ENCODE measurements around the gene CNTFR. TPM values are rescaled to one million over a fixed set of nuclear protein-coding genes. Genes with fewer than 3 reads are reported as not detected.

CNTFR gene
- total RNA-seq, 1 experiment from 2014 or later, result 2.7 TPM

DNA sequence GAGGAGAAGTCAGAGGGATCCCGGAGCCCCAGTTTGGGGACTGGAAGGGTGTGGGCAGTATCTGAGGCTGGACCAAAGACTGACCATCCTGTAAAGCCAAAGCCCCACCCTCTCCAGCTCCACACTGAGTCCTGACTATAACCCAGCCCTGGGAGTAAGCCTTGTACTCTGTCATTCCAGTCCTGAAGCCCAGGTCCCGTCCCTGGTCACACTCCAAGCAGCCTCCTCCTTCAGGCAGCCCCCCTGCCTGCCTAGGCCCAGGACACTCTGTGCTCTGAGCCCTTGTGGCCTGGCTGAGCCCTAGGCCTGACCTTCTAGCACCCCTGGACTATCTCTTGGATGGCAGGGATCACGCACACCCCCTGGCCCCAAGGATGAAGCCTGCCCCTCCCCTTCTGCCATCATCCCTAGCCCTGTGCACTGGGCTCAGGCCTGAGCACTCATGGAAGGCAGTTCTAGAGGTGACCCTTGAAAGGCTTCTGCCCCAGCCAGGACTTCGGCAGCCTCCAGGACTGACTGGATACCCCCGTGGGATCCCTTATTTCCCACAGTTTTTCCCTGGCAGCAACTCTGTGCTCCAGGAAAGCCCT, 38.7 kb downstream of the CNTFR start:
- DNase-seq (ENCODE audit: low read depth, low spot score), result no peak
- intact Hi-C loops (cut with micrococcal nuclease; ENCODE audit: unreplicated experiment), result no loop called here
- Histone ChIP-seq H3K9me3 (ENCODE audit: control insufficient read depth, insufficient read depth, low read depth, low read length) (no peaks in the 10 kb centered on the region), H3K27me3 (ENCODE audit: control insufficient read depth, insufficient read depth, low read length) (no peaks in the 10 kb centered on the region), H3K4me1 (ENCODE audit: control insufficient read depth, insufficient read depth, low read length) (no peaks in the 10 kb centered on the region), H3K27ac (ENCODE audit: low read length) (no peak overlapping the region), H3K36me3 (ENCODE audit: control insufficient read depth, insufficient read depth, low read length) (no peaks in the 10 kb centered on the region), H3K4me3 (ENCODE audit: low read depth in 2 of 2, low read length in 2 of 2) (no peak overlapping the region)
- BruUV-seq (replicated peaks), result no TSS peak
- in situ Hi-C loops (cut with HindIII; ENCODE audit: low pct_unique_long_range_greater_than_20kb, low sequenced_read_pairs), result no loop called here
- ChIA-PET POLR2A (no interaction called here), CTCF (interaction anchor here (0.5 kb wide), 1 partner anchor 28 kb away, joined by 5 read pairs; no protein-coding TSS in a partner anchor)
- TF ChIP-seq POLR2AphosphoS5 (IDR thresholded peaks at IDR 0.05; ENCODE audit: low read depth, low read length) (no peak), SIN3A (IDR thresholded peaks at IDR 0.05; ENCODE audit: borderline replicate concordance, insufficient read depth, low read depth, low read length) (no peak), TCF7L2 (IDR thresholded peaks at IDR 0.05; ENCODE audit: low read depth, low read length) (no peak)
- TF ChIP-seq, protein P1, sequence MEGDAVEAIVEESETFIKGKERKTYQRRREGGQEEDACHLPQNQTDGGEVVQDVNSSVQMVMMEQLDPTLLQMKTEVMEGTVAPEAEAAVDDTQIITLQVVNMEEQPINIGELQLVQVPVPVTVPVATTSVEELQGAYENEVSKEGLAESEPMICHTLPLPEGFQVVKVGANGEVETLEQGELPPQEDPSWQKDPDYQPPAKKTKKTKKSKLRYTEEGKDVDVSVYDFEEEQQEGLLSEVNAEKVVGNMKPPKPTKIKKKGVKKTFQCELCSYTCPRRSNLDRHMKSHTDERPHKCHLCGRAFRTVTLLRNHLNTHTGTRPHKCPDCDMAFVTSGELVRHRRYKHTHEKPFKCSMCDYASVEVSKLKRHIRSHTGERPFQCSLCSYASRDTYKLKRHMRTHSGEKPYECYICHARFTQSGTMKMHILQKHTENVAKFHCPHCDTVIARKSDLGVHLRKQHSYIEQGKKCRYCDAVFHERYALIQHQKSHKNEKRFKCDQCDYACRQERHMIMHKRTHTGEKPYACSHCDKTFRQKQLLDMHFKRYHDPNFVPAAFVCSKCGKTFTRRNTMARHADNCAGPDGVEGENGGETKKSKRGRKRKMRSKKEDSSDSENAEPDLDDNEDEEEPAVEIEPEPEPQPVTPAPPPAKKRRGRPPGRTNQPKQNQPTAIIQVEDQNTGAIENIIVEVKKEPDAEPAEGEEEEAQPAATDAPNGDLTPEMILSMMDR (IDR thresholded peaks at IDR 0.05), result no peak
- TF ChIP-seq, protein P2, sequence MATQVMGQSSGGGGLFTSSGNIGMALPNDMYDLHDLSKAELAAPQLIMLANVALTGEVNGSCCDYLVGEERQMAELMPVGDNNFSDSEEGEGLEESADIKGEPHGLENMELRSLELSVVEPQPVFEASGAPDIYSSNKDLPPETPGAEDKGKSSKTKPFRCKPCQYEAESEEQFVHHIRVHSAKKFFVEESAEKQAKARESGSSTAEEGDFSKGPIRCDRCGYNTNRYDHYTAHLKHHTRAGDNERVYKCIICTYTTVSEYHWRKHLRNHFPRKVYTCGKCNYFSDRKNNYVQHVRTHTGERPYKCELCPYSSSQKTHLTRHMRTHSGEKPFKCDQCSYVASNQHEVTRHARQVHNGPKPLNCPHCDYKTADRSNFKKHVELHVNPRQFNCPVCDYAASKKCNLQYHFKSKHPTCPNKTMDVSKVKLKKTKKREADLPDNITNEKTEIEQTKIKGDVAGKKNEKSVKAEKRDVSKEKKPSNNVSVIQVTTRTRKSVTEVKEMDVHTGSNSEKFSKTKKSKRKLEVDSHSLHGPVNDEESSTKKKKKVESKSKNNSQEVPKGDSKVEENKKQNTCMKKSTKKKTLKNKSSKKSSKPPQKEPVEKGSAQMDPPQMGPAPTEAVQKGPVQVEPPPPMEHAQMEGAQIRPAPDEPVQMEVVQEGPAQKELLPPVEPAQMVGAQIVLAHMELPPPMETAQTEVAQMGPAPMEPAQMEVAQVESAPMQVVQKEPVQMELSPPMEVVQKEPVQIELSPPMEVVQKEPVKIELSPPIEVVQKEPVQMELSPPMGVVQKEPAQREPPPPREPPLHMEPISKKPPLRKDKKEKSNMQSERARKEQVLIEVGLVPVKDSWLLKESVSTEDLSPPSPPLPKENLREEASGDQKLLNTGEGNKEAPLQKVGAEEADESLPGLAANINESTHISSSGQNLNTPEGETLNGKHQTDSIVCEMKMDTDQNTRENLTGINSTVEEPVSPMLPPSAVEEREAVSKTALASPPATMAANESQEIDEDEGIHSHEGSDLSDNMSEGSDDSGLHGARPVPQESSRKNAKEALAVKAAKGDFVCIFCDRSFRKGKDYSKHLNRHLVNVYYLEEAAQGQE (IDR thresholded peaks at IDR 0.05; ENCODE audit: insufficient read depth in 1 of 2, low read depth in 2 of 2, low read length in 1 of 2), result no peak
- no peak for ATAC-seq

DNA sequence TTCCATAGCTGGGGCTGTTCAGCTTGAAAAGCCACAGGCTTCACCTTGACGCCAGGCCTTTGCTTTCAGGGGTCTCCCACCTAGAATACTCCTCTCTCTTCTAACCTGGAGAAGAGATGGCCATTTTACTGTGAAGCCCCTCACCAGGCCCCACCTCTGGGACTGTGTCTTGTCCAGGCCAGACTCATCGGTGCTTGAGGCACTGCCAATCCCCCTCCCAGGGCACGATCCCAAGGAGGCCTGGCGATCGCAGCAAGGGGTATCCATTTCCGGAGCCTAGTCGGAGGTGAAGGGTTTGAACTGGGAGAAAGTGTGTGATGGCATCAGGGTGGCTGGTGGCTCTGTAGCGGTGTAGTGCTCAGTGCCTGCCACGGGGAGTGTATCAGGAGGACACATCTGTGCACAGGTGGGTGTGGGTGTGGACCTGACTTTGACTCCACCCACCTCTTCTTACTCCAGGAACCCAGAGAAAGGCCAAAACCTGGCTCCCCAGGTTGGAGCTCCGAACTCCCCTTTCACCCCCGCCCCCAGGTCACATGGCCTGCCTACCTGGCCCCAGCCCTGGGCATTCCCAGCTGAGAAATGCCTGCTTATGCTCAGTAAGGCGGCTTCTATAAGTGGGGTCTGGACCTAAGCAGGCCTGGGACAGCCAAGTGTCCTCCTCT, 39.4 kb downstream of the CNTFR start:
- no peak for TF ChIP-seq SIN3A (IDR thresholded peaks at IDR 0.05; ENCODE audit: borderline replicate concordance, insufficient read depth, low read depth, low read length)
- TF ChIP-seq, protein P2 (IDR thresholded peaks at IDR 0.05; ENCODE audit: insufficient read depth in 1 of 2, low read depth in 2 of 2, low read length in 1 of 2), result no peak
- TF ChIP-seq, protein P1 (IDR thresholded peaks at IDR 0.05), result no peak
- no peak for TF ChIP-seq POLR2AphosphoS5 (IDR thresholded peaks at IDR 0.05; ENCODE audit: low read depth, low read length)
- TF ChIP-seq TCF7L2 (IDR thresholded peaks at IDR 0.05; ENCODE audit: low read depth, low read length), result no peak
- no peak for ATAC-seq
- no TSS peak for BruUV-seq (replicated peaks)
- no peak for DNase-seq (ENCODE audit: low read depth, low spot score)
- Histone ChIP-seq H3K4me1 (ENCODE audit: control insufficient read depth, insufficient read depth, low read length) (no peaks in the 10 kb centered on the region), H3K27me3 (ENCODE audit: control insufficient read depth, insufficient read depth, low read length) (no peaks in the 10 kb centered on the region), H3K36me3 (ENCODE audit: control insufficient read depth, insufficient read depth, low read length) (no peaks in the 10 kb centered on the region), H3K27ac (ENCODE audit: low read length) (no peak overlapping the region), H3K9me3 (ENCODE audit: control insufficient read depth, insufficient read depth, low read depth, low read length) (no peaks in the 10 kb centered on the region), H3K4me3 (ENCODE audit: low read depth in 2 of 2, low read length in 2 of 2) (no peak overlapping the region)
- in situ Hi-C loops (cut with HindIII; ENCODE audit: low pct_unique_long_range_greater_than_20kb, low sequenced_read_pairs) (no loop called here), intact Hi-C loops (cut with micrococcal nuclease; ENCODE audit: unreplicated experiment) (no loop called here)
- ChIA-PET CTCF (interaction anchor here (0.5 to 1.9 kb wide), 2 partner anchors 29 to 42 kb away, joined by 5 read pairs; no protein-coding TSS in a partner anchor), POLR2A (no interaction called here)
